HUES48 (cell line): ENCODE results near the gene BLVRA.

ENCODE experiments used
- H3K27ac ChIP-seq: one replicate; pipeline ENCODE4 v1.7.0; 2013; ENCODE audit warnings: low read depth, low read length, inconsistent platforms
- H3K27me3 ChIP-seq: 2 replicates; pipeline ENCODE4 v1.6.1; 2013; ENCODE audit warnings: mild to moderate bottlenecking, low read length; ENCODE audit not compliant: control insufficient read depth, insufficient read depth
- H3K36me3 ChIP-seq: 2 replicates; pipeline ENCODE4 v1.6.1; 2013; ENCODE audit warnings: low read length; ENCODE audit not compliant: control insufficient read depth, insufficient read depth
- H3K4me1 ChIP-seq: 2 replicates; pipeline ENCODE4 v1.6.1; 2013; ENCODE audit warnings: mild to moderate bottlenecking, low read length; ENCODE audit not compliant: control insufficient read depth, insufficient read depth
- H3K4me3 ChIP-seq: 2 replicates; pipeline ENCODE4 v1.5.1; 2013; ENCODE audit warnings: mild to moderate bottlenecking, low read depth, low read length
- H3K9ac ChIP-seq: 2 replicates; pipeline ENCODE4 v1.6.1; 2013; ENCODE audit warnings: mild to moderate bottlenecking, low read depth, low read length, moderate library complexity
- H3K9me3 ChIP-seq: 2 replicates; pipeline ENCODE4 v1.6.1; 2013; ENCODE audit warnings: low read length; ENCODE audit not compliant: control insufficient read depth, insufficient read depth

The BLVRA gene

GRCh38 chr7:43844662-43845061 is 86.2 kb downstream of the BLVRA start:
- Histone ChIP-seq H3K27ac (no peak overlapping the region), H3K27me3 (no peaks in the 10 kb centered on the region), H3K9me3 (no peaks in the 10 kb centered on the region), H3K36me3 (no peaks in the 10 kb centered on the region), H3K4me1 (no peaks in the 10 kb centered on the region), H3K9ac (no peak overlapping the region), H3K4me3 (no peak overlapping the region)

DNA sequence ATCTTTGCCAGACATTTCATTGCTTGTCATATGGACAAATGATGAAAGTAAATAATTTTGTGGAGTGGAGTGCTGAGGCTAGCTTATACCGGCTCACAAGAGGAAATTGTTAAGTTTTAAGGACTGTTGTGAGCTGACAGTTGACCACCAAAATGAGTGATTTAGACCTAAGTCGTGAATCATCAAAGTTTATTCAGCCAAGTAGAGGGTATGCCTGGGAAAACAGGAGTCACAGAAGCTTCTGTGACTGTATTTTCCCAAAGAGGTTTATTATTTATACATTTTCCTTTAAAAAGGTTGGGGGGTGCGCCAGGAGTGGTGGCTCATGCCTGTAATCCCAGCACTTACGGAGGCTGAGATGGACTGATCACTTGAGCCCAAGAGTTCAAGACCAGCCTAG is 89.0 kb downstream of the BLVRA start:
- Histone ChIP-seq H3K9me3 (no peaks in the 10 kb centered on the region), H3K36me3 (no peaks in the 10 kb centered on the region), H3K27ac (no peak overlapping the region), H3K4me3 (no peak overlapping the region), H3K9ac (no peak overlapping the region), H3K27me3 (no peaks in the 10 kb centered on the region), H3K4me1 (no peaks in the 10 kb centered on the region)

- H3K4me1 ChIP-seq: no peaks in the 10 kb centered on the region
- H3K27me3 ChIP-seq: no peaks in the 10 kb centered on the region
- H3K36me3 ChIP-seq: no peaks in the 10 kb centered on the region
- H3K4me3 ChIP-seq: no peak overlapping the region
- no peak overlapping the region for H3K9ac ChIP-seq
- H3K27ac ChIP-seq: no peak overlapping the region
- no peaks in the 10 kb centered on the region for H3K9me3 ChIP-seq
Measured at GRCh38 chr7:43849047-43849446, 90.6 kb downstream of the BLVRA start.

GRCh38 chr7:43850348-43851116 is 92.1 kb downstream of the BLVRA start:
- no peak overlapping the region for H3K4me3 ChIP-seq
- no peaks in the 10 kb centered on the region for H3K27me3 ChIP-seq
- H3K4me1 ChIP-seq: no peaks in the 10 kb centered on the region
- H3K27ac ChIP-seq: no peak overlapping the region
- H3K9me3 ChIP-seq: no peaks in the 10 kb centered on the region
- H3K36me3 ChIP-seq: no peaks in the 10 kb centered on the region
- H3K9ac ChIP-seq: no peak overlapping the region

- H3K4me3 ChIP-seq: no peak overlapping the region
- no peaks in the 10 kb centered on the region for H3K9me3 ChIP-seq
- H3K27ac ChIP-seq: no peak overlapping the region
- no peaks in the 10 kb centered on the region for H3K4me1 ChIP-seq
- H3K36me3 ChIP-seq: no peaks in the 10 kb centered on the region
- no peaks in the 10 kb centered on the region for H3K27me3 ChIP-seq
- no peak overlapping the region for H3K9ac ChIP-seq
Measured at GRCh38 chr7:43851805-43852204, 93.3 kb downstream of the BLVRA start.

GRCh38 chr7:43855176-43855575 is 96.7 kb downstream of the BLVRA start:
- H3K36me3 ChIP-seq: no peaks in the 10 kb centered on the region
- H3K4me3 ChIP-seq: no peak overlapping the region
- no peak overlapping the region for H3K27ac ChIP-seq
- H3K27me3 ChIP-seq: no peaks in the 10 kb centered on the region
- no peaks in the 10 kb centered on the region for H3K9me3 ChIP-seq
- no peaks in the 10 kb centered on the region for H3K4me1 ChIP-seq
- no peak overlapping the region for H3K9ac ChIP-seq

- no peaks in the 10 kb centered on the region for H3K4me1 ChIP-seq
- no peaks in the 10 kb centered on the region for H3K27me3 ChIP-seq
- H3K27ac ChIP-seq: no peak overlapping the region
- H3K4me3 ChIP-seq: no peak overlapping the region
- H3K9ac ChIP-seq: no peak overlapping the region
- H3K36me3 ChIP-seq: no peaks in the 10 kb centered on the region
- H3K9me3 ChIP-seq: no peaks in the 10 kb centered on the region
Measured at GRCh38 chr7:43856316-43856715, 97.8 kb downstream of the BLVRA start.
